Endothelial cell of umbilical vein (primary cell): ENCODE data around the gene NEDD1. TPM values are rescaled to one million over a fixed set of nuclear protein-coding genes. Genes with fewer than 3 reads are reported as not detected.

Experiments used
- BruUV-seq: library from RNA; stranded (reverse); fragments of 400-500 nt; replicated peaks from 2 replicates; lab custom pipeline; 2021; lab: Mats Ljungman, UMichigan
- CTCF ChIA-PET: fragments of 300-600, 350-600 bp; sonication (Branson Sonifier 250); formaldehyde crosslinking; loops from one replicate; lab custom pipeline; 2021; ENCODE audit warnings: antibody characterized with exemption, inconsistent platforms; lab: Charles Lee
- POLR2A ChIA-PET: fragments of 300-600, 350-600 bp; sonication (Branson Sonifier 250); formaldehyde crosslinking; loops from one replicate; lab custom pipeline; 2021; ENCODE audit warnings: antibody characterized with exemption, inconsistent platforms; lab: Charles Lee
- DNase-seq: peaks from one replicate; pipeline ENCODE4 v3.0.0-alpha.2; 2011; ENCODE audit warnings: low read depth, low spot score
- FAIRE-seq: peaks from 2 replicates; lab custom pipeline; 2011; peaks lifted over from hg19 to GRCh38; lab: Jason Lieb, UNC
- H2AFZ ChIP-seq: 2 replicates; pipeline ENCODE4 v1.6.0; 2012; ENCODE audit warnings: low read depth, low read length, control low read depth, inconsistent platforms
- H3K27ac ChIP-seq: 2 replicates; pipeline ENCODE4 v1.5.1; 2011; ENCODE audit warnings: low read depth, mild to moderate bottlenecking, control low read depth, low read length, moderate library complexity; ENCODE audit not compliant: insufficient read depth
- H3K27me3 ChIP-seq, 2 experiments: 2 replicates each; pipeline versions ENCODE4 v1.6.0 to v1.6.1; 2011; ENCODE audit warnings: low read length in 2 of 2, mixed read lengths in 1 of 2; ENCODE audit not compliant: control insufficient read depth in 2 of 2, insufficient read depth in 2 of 2
- H3K36me3 ChIP-seq, 2 experiments: 2 replicates in 1 of 2; 3 replicates in 1 of 2; pipeline ENCODE4 v1.5.1; 2011; ENCODE audit warnings: low read length in 2 of 2, mild to moderate bottlenecking in 1 of 2, moderate library complexity in 1 of 2; ENCODE audit not compliant: control insufficient read depth in 2 of 2, insufficient read depth in 2 of 2; ENCODE audit errors: extremely low read depth in 1 of 2
- H3K4me1 ChIP-seq: 3 replicates; pipeline ENCODE4 v1.5.1; 2011; ENCODE audit warnings: mild to moderate bottlenecking, low read length; ENCODE audit not compliant: control insufficient read depth, insufficient read depth; ENCODE audit errors: extremely low read depth
- H3K4me2 ChIP-seq: 2 replicates; pipeline ENCODE4 v1.6.1; 2011; ENCODE audit warnings: low read length, control low read depth, mixed read lengths; ENCODE audit not compliant: insufficient read depth
- H3K4me3 ChIP-seq, 3 experiments: fragments of 200-600 bp in 1 of 3; sonication (generic), shearing (Covaris generic) in 1 of 3; replicated peaks in 1 of 3; 2 replicates each; pipeline ENCODE4 v1.5.1; 2011 to 2016; ENCODE audit warnings: control low read depth in 3 of 3, low read length in 3 of 3, mild to moderate bottlenecking in 2 of 3, inconsistent platforms in 1 of 3, low read depth in 1 of 3, moderate library complexity in 1 of 3; ENCODE audit not compliant: insufficient read depth in 1 of 3
- H3K79me2 ChIP-seq: 2 replicates; pipeline ENCODE4 v1.6.0; 2012; ENCODE audit warnings: low read length, inconsistent platforms; ENCODE audit not compliant: control insufficient read depth, insufficient read depth
- H3K9ac ChIP-seq: replicated peaks from 2 replicates; pipeline ENCODE3; 2011; ENCODE audit warnings: low read length, control low read depth; ENCODE audit not compliant: insufficient read depth; ENCODE audit errors: extremely low read depth
- H3K9me1 ChIP-seq: replicated peaks from 3 replicates; pipeline ENCODE4 v1.6.0; 2011; ENCODE audit warnings: mild to moderate bottlenecking, low read length; ENCODE audit not compliant: control insufficient read depth, insufficient read depth; ENCODE audit errors: extremely low read depth
- H3K9me3 ChIP-seq: replicated peaks from 2 replicates; pipeline ENCODE4 v1.5.1; 2012; ENCODE audit warnings: low read length, inconsistent platforms; ENCODE audit not compliant: control insufficient read depth, insufficient read depth
- H4K20me1 ChIP-seq: replicated peaks from 2 replicates; pipeline ENCODE3; 2011; ENCODE audit warnings: mild to moderate bottlenecking, low read length; ENCODE audit not compliant: control insufficient read depth, insufficient read depth; ENCODE audit errors: extremely low read depth
- CTCF ChIP-seq, 2 donors: IDR thresholded peaks; 1 replicate in 1 of 2; 2 replicates in 1 of 2; pipeline ENCODE4 v1.5.1; 2011; ENCODE audit warnings: low read length in 2 of 2, mild to moderate bottlenecking in 2 of 2, moderate library complexity in 2 of 2, control low read depth in 1 of 2, inconsistent platforms in 1 of 2, low read depth in 1 of 2; ENCODE audit not compliant: insufficient read depth in 1 of 2; ENCODE audit errors: extremely low read depth in 1 of 2
- EZH2 ChIP-seq: IDR thresholded peaks from 2 replicates; pipeline ENCODE4 v1.6.1; 2012; ENCODE audit warnings: borderline replicate concordance, low read depth, mild to moderate bottlenecking, moderate library complexity, low read length, inconsistent platforms; ENCODE audit not compliant: severe bottlenecking
- FOS ChIP-seq: IDR thresholded peaks from 2 replicates; pipeline ENCODE4 v1.6.1; 2011; ENCODE audit warnings: mild to moderate bottlenecking, low read length, moderate library complexity, borderline replicate concordance; ENCODE audit not compliant: insufficient read depth
- GATA2 ChIP-seq: IDR thresholded peaks from 2 replicates; pipeline ENCODE4 v1.7.0; 2011; ENCODE audit warnings: low read depth, mild to moderate bottlenecking, moderate library complexity, mixed read lengths, low read length; ENCODE audit not compliant: insufficient read length, insufficient read depth
- MAX ChIP-seq: IDR thresholded peaks from 2 replicates; pipeline ENCODE4 v1.6.1; 2011; ENCODE audit not compliant: insufficient read depth, insufficient read length
- POLR2A ChIP-seq: IDR thresholded peaks from 2 replicates; pipeline ENCODE4 v1.6.1; 2012; ENCODE audit warnings: low read depth, mild to moderate bottlenecking, control low read depth, low read length
- POLR2AphosphoS5 ChIP-seq: IDR thresholded peaks from 2 replicates; pipeline ENCODE4 v1.6.1; 2012; ENCODE audit warnings: low read depth, mild to moderate bottlenecking, control low read depth, low read length, moderate library complexity; ENCODE audit not compliant: insufficient read depth
- dilution Hi-C: fragments of 300-500 bp; cut with MboI; formaldehyde crosslinking; loops from one replicate; pipeline ENCODE4 v1.15.0; 2019; ENCODE audit warnings: low sequenced_read_pairs; ENCODE audit not compliant: extremely low pct_ligation_motif_present
- intact Hi-C: fragments of 100-400 bp; cut with micrococcal nuclease; formaldehyde crosslinking; loops from one replicate; pipeline ENCODE4 v1.10.0; 2022
- polyA plus RNA-seq, 4 experiments: library from polyadenylated mRNA; depleted of rRNA in 3 of 4; stranded (reverse) in 3 of 4; unstranded in 1 of 4; fragments of >200 nt; gene quantifications; 2 replicates each; pipeline versions ENCODE4 v1.2.1 to v1.2.3, GENCODE V29; 2011 to 2012; ENCODE audit warnings: missing spikeins in 1 of 4
- total RNA-seq: library from RNA; stranded (reverse); gene quantifications from 2 replicates; pipeline ENCODE4 v1.2.3, GENCODE V29; 2021

The NEDD1 gene
- total and polyA plus RNA-seq, 2 donors (not counting 3 experiments of a cell fraction or from before 2014, with no cell fraction given), result 9.8 to 25.4 TPM

GRCh38 chr12:96982671-96983070, 75.6 kb downstream of the NEDD1 start:
- CTCF ChIA-PET, result no interaction called here
- intact Hi-C loops, result loop anchor here (5.0 kb wide), 1 partner anchor 925 kb away; no protein-coding TSS in a partner anchor

More at GRCh38 chr12:96982671-96983070, 75.6 kb downstream of the NEDD1 start:
- dilution Hi-C loops, result no loop called here
- no peak for FAIRE-seq
- no peak for TF ChIP-seq POLR2A
- no peak for TF ChIP-seq FOS
- TF ChIP-seq MAX, result no peak
- TF ChIP-seq EZH2, result no peak
- no peak for TF ChIP-seq GATA2
- no peak for TF ChIP-seq POLR2AphosphoS5
- no peak for TF ChIP-seq CTCF (IDR thresholded peaks at IDR 0.05; ENCODE audit: extremely low read depth in 1 of 2, insufficient read depth in 1 of 2, low read depth in 1 of 2, low read length in 2 of 2)
- H3K27me3 ChIP-seq, result peaks cover 6 to 13% of the 10 kb centered on the region in 2 experiments
- H3K9me3 ChIP-seq, result no peaks in the 10 kb centered on the region
- POLR2A ChIA-PET, result no interaction called here
- DNase-seq, result no peak
- no peaks in the 10 kb centered on the region for H3K36me3 ChIP-seq
- H3K79me2 ChIP-seq, result no peaks in the 10 kb centered on the region
- no peak overlapping the region for H3K4me2 ChIP-seq
- H3K4me1 ChIP-seq, result peaks cover 7% of the 10 kb centered on the region
- no TSS peak for BruUV-seq
- H3K27ac ChIP-seq, result no peak overlapping the region
- no peaks in the 10 kb centered on the region for H4K20me1 ChIP-seq
- H3K4me3 ChIP-seq, result no peak overlapping the region
- H3K9me1 ChIP-seq, result no peaks in the 10 kb centered on the region
- H2AFZ ChIP-seq, result no peak overlapping the region
- H3K9ac ChIP-seq, result no peak overlapping the region
